Measurements from ENCODE around the gene ATP10B. TPM values are rescaled to one million over a fixed set of nuclear protein-coding genes. Genes with fewer than 3 reads are reported as not detected.

ATP10B gene
- total RNA-seq, 4 donors from 2014 or later, result 116 to 298 (median 150) TPM

GRCh38 chr5:160616712-160617497 is 235.1 kb downstream of the ATP10B start:
- Histone ChIP-seq H3K4me3 (no peak overlapping the region), H3K9me3 (no peaks in the 10 kb centered on the region), H3K27ac (no peak overlapping the region), H3K27me3 (no peaks in the 10 kb centered on the region), H3K4me1 (peaks cover 0 to 8% (median 2%) of the 10 kb centered on the region in 4 donors), H3K36me3 (peaks cover 0 to 9% (median 3%) of the 10 kb centered on the region in 4 donors)
- WGBS, 2 donors (ENCODE audit: low coverage in 1 of 2), result 84 to 95% methylated on average over 2 to 4 of the region's 4 CpGs
- in situ Hi-C loops (cut with MboI; ENCODE audit: low pct_ligation_motif_present in 1 of 4, low pct_unique_long_range_greater_than_20kb in 1 of 4, low sequenced_read_pairs in 3 of 4) (loop anchor here in 1 of 4 donors (25.0 kb wide), 1 partner anchor 180 kb away; no protein-coding TSS in a partner anchor), intact Hi-C loops (cut with DNase I; ENCODE audit: low total_unique reads) (no loop called here)
- no peak for DNase-seq
- TF ChIP-seq POLR2AphosphoS5 (IDR thresholded peaks at IDR 0.05) (no peak), EP300 (IDR thresholded peaks at IDR 0.05; ENCODE audit: low read depth) (no peak), POLR2A (IDR thresholded peaks at IDR 0.05) (no peak), CTCF (IDR thresholded peaks at IDR 0.05) (no peak)

GRCh38 chr5:160614136-160614535 is 237.9 kb downstream of the ATP10B start:
- in situ Hi-C loops (cut with MboI; ENCODE audit: low pct_ligation_motif_present in 1 of 4, low pct_unique_long_range_greater_than_20kb in 1 of 4, low sequenced_read_pairs in 3 of 4), result loop anchor here in 1 of 4 donors (25.0 kb wide), 1 partner anchor 177 kb away; no protein-coding TSS in a partner anchor
- DNase-seq, result no peak
- intact Hi-C loops (cut with DNase I; ENCODE audit: low total_unique reads), result no loop called here
- TF ChIP-seq CTCF (IDR thresholded peaks at IDR 0.05), result no peak
- TF ChIP-seq EP300 (IDR thresholded peaks at IDR 0.05; ENCODE audit: low read depth), result no peak
- no peak for TF ChIP-seq POLR2A (IDR thresholded peaks at IDR 0.05)
- no peak for TF ChIP-seq POLR2AphosphoS5 (IDR thresholded peaks at IDR 0.05)
- 72% methylated on average over 2 to 3 of the region's 3 CpGs for WGBS, 2 donors (ENCODE audit: low coverage in 1 of 2)
- Histone ChIP-seq H3K4me3 (no peak overlapping the region), H3K9me3 (no peaks in the 10 kb centered on the region), H3K27ac (no peak overlapping the region), H3K27me3 (no peaks in the 10 kb centered on the region), H3K4me1 (no peaks in the 10 kb centered on the region), H3K36me3 (peaks cover 0 to 15% (median 0%) of the 10 kb centered on the region in 4 donors)

GRCh38 chr5:160605266-160605665 is 246.7 kb downstream of the ATP10B start:
- in situ Hi-C loops (cut with MboI; ENCODE audit: low pct_ligation_motif_present in 1 of 4, low pct_unique_long_range_greater_than_20kb in 1 of 4, low sequenced_read_pairs in 3 of 4), result loop anchor here in 1 of 4 donors (25.0 kb wide), 1 partner anchor 168 kb away; no protein-coding TSS in a partner anchor
- WGBS, 2 donors (ENCODE audit: low coverage in 1 of 2), result 62 to 71% methylated on average over 1 to 2 of the region's 2 CpGs
- H3K4me1 ChIP-seq, result peaks cover 0 to 3% (median 0%) of the 10 kb centered on the region in 4 donors
- TF ChIP-seq EP300 (IDR thresholded peaks at IDR 0.05; ENCODE audit: low read depth), result no peak
- no peak for TF ChIP-seq POLR2A (IDR thresholded peaks at IDR 0.05)
- no peak for TF ChIP-seq POLR2AphosphoS5 (IDR thresholded peaks at IDR 0.05)
- TF ChIP-seq CTCF (IDR thresholded peaks at IDR 0.05), result no peak
- no peaks in the 10 kb centered on the region for H3K27me3 ChIP-seq
- peaks cover 0 to 6% (median under 1%) of the 10 kb centered on the region in 4 donors for H3K36me3 ChIP-seq
- no peak overlapping the region for H3K27ac ChIP-seq
- no peak for DNase-seq
- H3K4me3 ChIP-seq, result no peak overlapping the region
- intact Hi-C loops (cut with DNase I; ENCODE audit: low total_unique reads), result no loop called here
- no peaks in the 10 kb centered on the region for H3K9me3 ChIP-seq

- in situ Hi-C loops (cut with MboI; ENCODE audit: low pct_ligation_motif_present in 1 of 4, low pct_unique_long_range_greater_than_20kb in 1 of 4, low sequenced_read_pairs in 3 of 4) (loop anchor here in 1 of 4 donors (25.0 kb wide), 1 partner anchor 167 kb away; no protein-coding TSS in a partner anchor), intact Hi-C loops (cut with DNase I; ENCODE audit: low total_unique reads) (no loop called here)
- DNase-seq, result no peak
- H3K4me3 ChIP-seq, result no peak overlapping the region
- H3K27me3 ChIP-seq, result no peaks in the 10 kb centered on the region
- peaks cover 0 to 3% (median 0%) of the 10 kb centered on the region in 4 donors for H3K4me1 ChIP-seq
- 80 to 100% methylated on average over 2 to 4 of the region's 4 CpGs for WGBS, 2 donors (ENCODE audit: low coverage in 1 of 2)
- no peak overlapping the region for H3K27ac ChIP-seq
- H3K36me3 ChIP-seq, result peaks cover 0 to 6% (median 0%) of the 10 kb centered on the region in 4 donors
- H3K9me3 ChIP-seq, result no peaks in the 10 kb centered on the region
- TF ChIP-seq POLR2A (IDR thresholded peaks at IDR 0.05) (no peak), CTCF (IDR thresholded peaks at IDR 0.05) (no peak), POLR2AphosphoS5 (IDR thresholded peaks at IDR 0.05) (no peak), EP300 (IDR thresholded peaks at IDR 0.05; ENCODE audit: low read depth) (no peak)
These were observed 247.5 kb downstream of the ATP10B start for GRCh38 chr5:160604484-160604883.

Measured in transverse colon (tissue), 4 donors.